Sigmoid colon (tissue), 7 donors: ENCODE data around the gene MTMR2. TPM values are rescaled to one million over a fixed set of nuclear protein-coding genes. Genes with fewer than 3 reads are reported as not detected.

Source experiments
- DNase-seq: peaks from one replicate; pipeline ENCODE4 v3.0.0-alpha.2; 2019
- H3K27ac ChIP-seq, 4 donors: fragments of 200-600 bp; sonication (generic); one replicate each; pipeline ENCODE4 v1.5.1; 2016 to 2019; ENCODE audit warnings: mild to moderate bottlenecking in 1 of 4
- H3K27me3 ChIP-seq, 3 donors: fragments of 200-600 bp; sonication (generic); one replicate each; pipeline ENCODE4 v1.5.1; 2019; ENCODE audit warnings: mild to moderate bottlenecking in 1 of 3
- H3K36me3 ChIP-seq, 4 donors: fragments of 200-600 bp; sonication (generic); one replicate each; pipeline ENCODE4 v1.5.1; 2016 to 2019
- H3K4me1 ChIP-seq, 4 donors: fragments of 200-600 bp; sonication (generic); one replicate each; pipeline ENCODE4 v1.5.1; 2017 to 2019
- H3K4me3 ChIP-seq, 4 donors: fragments of 200-600 bp; sonication (generic); one replicate each; pipeline ENCODE4 v1.5.1; 2017 to 2019; ENCODE audit warnings: mild to moderate bottlenecking in 2 of 4, moderate library complexity in 1 of 4
- H3K9me3 ChIP-seq, 4 donors: fragments of 200-600 bp in 3 of 4; sonication (generic) in 3 of 4; one replicate each; pipeline versions ENCODE4 v1.5.1 to v1.6.1; 2013 to 2019
- EP300 ChIP-seq, 4 donors: sonication (generic); formaldehyde crosslinking; IDR thresholded peaks; one replicate each; pipeline ENCODE4 v1.6.1; 2017; ENCODE audit warnings: antibody characterized with exemption in 4 of 4
- POLR2A ChIP-seq, 2 donors: fragments of 450-650 bp; IDR thresholded peaks; one replicate each; pipeline ENCODE4 v1.6.1; 2016; ENCODE audit warnings: antibody characterized with exemption in 2 of 2, mild to moderate bottlenecking in 2 of 2, moderate library complexity in 2 of 2
- POLR2AphosphoS5 ChIP-seq, 4 donors: sonication (generic); formaldehyde crosslinking; IDR thresholded peaks; one replicate each; pipeline ENCODE4 v1.6.1; 2017; ENCODE audit warnings: antibody characterized with exemption in 4 of 4
- WGBS, 2 donors: extraction: QIAGEN DNeasy Blood & Tissue Kit; methylation state at CpG; one replicate each; pipeline ENCODE4 v1.1.7; 2013; 5-methylcytosine and 5-hydroxymethylcytosine counted together
- intact Hi-C: fragments of 100-400 bp; cut with DNase I; formaldehyde crosslinking; loops from one replicate; pipeline ENCODE4 v1.15.1; 2023
- polyA plus RNA-seq, 3 donors: library from polyadenylated mRNA; stranded (reverse); fragments of 200-250 nt; gene quantifications; one replicate each; pipeline ENCODE4 v1.2.3, GENCODE V29; 2013
- total RNA-seq, 4 donors: library from RNA; depleted of rRNA; stranded (reverse); fragments of >200 nt; gene quantifications; one replicate each; pipeline ENCODE4 v1.1.0, GENCODE V29; 2016
- TF ChIP-seq, protein P1 (sequence below), 4 experiments: fragments of 450-650 bp in 3 of 4; fragments of 200-600 bp in 1 of 4; IDR thresholded peaks; one replicate each; pipeline ENCODE4 v1.5.1; 2016 to 2019; ENCODE audit warnings: antibody characterized with exemption in 4 of 4, mild to moderate bottlenecking in 3 of 4, moderate library complexity in 2 of 4
- donor health status: healthy with polysubstance abuse.
- donor health status: Bipolar disorder and iron deficiency.
- donor health status: healthy.

The MTMR2 gene
- total and polyA plus RNA-seq, 7 donors = 13.9 to 33.7 (median 17.6) TPM

DNA sequence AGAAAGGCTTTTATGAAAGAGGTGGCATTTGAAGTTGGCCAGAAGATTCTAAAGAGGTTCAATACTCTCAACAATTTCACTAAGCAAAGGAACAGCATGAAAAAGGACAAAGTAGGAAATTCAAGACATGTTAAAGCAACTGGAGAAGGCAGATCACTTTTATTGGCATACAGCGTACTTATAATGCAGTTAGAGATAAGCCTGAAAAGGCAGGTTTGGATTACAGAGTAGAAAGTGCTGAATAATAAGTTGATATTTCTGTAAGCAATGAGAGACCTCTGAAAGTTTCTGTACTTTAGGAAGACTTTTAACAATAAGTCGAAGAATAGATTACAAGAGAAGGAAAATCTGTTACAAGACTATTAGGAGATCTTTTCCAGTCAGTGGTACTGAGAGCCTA lies 25.1 kb downstream of the MTMR2 start:
- no peak for DNase-seq
- Histone ChIP-seq H3K36me3 (no peaks in the 10 kb centered on the region), H3K9me3 (no peaks in the 10 kb centered on the region), H3K27me3 (no peaks in the 10 kb centered on the region), H3K4me1 (peaks cover 0 to 6% (median 3%) of the 10 kb centered on the region in 4 donors), H3K27ac (no peak overlapping the region), H3K4me3 (no peak overlapping the region)
- no peak for TF ChIP-seq EP300 (IDR thresholded peaks at IDR 0.05)
- no peak for TF ChIP-seq POLR2A (IDR thresholded peaks at IDR 0.05)
- TF ChIP-seq POLR2AphosphoS5 (IDR thresholded peaks at IDR 0.05) = no peak
- intact Hi-C loops = no loop called here
- 17 to 66% methylated on average over 2 of the region's 2 CpGs for WGBS, 2 donors

DNA sequence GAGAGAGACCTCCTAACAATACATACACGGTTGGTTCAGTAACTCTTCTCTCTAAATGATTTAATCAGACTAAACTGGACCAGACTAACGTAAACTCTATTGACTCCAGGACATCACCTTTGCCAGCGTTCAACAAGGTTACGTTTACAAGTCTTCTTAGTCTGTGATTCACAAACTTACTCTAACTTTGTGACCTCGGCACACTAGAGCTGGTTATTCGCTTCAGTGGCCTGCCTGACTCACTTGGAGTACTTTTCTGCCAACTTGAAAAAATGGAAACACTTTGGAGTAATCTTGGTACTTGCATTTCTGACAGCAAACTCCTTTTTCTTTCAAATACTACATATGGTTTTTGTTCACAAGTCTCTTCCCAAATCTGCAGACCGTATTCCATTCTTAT lies 26.2 kb downstream of the MTMR2 start:
- no peaks in the 10 kb centered on the region for H3K9me3 ChIP-seq
- WGBS, 2 donors = 89 to 92% methylated on average over 7 of the region's 7 CpGs
- H3K36me3 ChIP-seq = no peaks in the 10 kb centered on the region
- DNase-seq = no peak
- H3K27ac ChIP-seq = no peak overlapping the region
- peaks cover 0 to 7% (median 3%) of the 10 kb centered on the region in 4 donors for H3K4me1 ChIP-seq
- intact Hi-C loops = no loop called here
- no peaks in the 10 kb centered on the region for H3K27me3 ChIP-seq
- H3K4me3 ChIP-seq = no peak overlapping the region
- no peak for TF ChIP-seq POLR2AphosphoS5 (IDR thresholded peaks at IDR 0.05)
- TF ChIP-seq EP300 (IDR thresholded peaks at IDR 0.05) = no peak
- TF ChIP-seq, protein P1, sequence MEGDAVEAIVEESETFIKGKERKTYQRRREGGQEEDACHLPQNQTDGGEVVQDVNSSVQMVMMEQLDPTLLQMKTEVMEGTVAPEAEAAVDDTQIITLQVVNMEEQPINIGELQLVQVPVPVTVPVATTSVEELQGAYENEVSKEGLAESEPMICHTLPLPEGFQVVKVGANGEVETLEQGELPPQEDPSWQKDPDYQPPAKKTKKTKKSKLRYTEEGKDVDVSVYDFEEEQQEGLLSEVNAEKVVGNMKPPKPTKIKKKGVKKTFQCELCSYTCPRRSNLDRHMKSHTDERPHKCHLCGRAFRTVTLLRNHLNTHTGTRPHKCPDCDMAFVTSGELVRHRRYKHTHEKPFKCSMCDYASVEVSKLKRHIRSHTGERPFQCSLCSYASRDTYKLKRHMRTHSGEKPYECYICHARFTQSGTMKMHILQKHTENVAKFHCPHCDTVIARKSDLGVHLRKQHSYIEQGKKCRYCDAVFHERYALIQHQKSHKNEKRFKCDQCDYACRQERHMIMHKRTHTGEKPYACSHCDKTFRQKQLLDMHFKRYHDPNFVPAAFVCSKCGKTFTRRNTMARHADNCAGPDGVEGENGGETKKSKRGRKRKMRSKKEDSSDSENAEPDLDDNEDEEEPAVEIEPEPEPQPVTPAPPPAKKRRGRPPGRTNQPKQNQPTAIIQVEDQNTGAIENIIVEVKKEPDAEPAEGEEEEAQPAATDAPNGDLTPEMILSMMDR (IDR thresholded peaks at IDR 0.05) = no peak
- TF ChIP-seq POLR2A (IDR thresholded peaks at IDR 0.05) = no peak

DNA sequence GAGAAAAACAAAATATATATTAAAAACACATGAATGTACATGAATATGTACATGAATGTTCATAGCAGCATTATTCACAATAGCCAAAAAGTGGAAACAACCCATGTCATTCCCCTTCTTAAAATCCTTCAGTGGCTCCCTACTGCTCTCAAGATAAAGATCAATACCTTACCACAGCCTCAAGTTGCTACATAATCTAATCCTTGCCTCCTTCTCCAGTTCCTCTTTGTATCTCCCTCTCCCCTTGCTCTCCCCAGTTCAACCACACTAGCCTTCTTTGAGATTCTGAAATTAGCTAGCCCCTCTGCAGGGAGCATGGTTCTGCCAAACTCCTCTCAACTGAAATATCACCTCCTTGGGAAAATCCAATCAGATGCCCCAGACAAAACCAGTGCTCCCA lies 28.1 kb downstream of the MTMR2 start:
- Histone ChIP-seq H3K27ac (no peak overlapping the region), H3K9me3 (no peaks in the 10 kb centered on the region), H3K36me3 (no peaks in the 10 kb centered on the region), H3K4me1 (peaks cover 0 to 20% (median 6%) of the 10 kb centered on the region in 4 donors), H3K4me3 (no peak overlapping the region), H3K27me3 (no peaks in the 10 kb centered on the region)
- no peak for DNase-seq
- intact Hi-C loops = no loop called here
- TF ChIP-seq POLR2AphosphoS5 (IDR thresholded peaks at IDR 0.05) (no peak), EP300 (IDR thresholded peaks at IDR 0.05) (no peak), POLR2A (IDR thresholded peaks at IDR 0.05) (no peak)
- TF ChIP-seq, protein P1 (IDR thresholded peaks at IDR 0.05) = no peak

DNA sequence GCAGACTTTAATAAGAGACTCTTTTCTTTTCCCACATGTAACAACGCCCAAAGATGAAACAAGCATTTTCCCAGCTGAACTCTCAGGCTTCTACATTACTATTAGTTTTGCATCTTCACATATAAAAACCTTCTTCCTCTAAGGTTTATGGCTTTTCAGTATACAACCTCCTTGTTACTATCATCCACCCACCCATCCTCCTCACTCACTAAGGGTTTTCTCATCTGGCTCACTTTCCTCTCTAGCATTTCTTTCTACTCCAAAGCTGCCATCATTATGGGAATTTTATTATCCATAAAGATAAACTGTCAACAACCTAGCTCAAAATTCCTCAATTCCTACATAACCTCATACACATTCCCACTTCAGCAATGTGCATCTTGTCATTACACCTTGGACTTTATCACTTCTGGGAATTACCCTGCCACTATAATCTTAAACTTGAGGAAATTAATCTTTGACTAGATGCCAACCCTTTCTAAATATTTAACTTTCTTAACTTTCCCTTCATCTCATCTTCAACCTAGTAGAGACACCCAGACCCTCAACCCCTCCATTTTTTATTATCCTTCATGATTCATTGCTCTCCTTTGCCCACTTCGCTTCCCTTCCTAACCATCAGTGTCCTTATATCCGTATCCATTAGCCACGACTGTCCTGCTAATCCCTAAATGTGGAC lies 30.9 kb downstream of the MTMR2 start:
- intact Hi-C loops = no loop called here

DNA sequence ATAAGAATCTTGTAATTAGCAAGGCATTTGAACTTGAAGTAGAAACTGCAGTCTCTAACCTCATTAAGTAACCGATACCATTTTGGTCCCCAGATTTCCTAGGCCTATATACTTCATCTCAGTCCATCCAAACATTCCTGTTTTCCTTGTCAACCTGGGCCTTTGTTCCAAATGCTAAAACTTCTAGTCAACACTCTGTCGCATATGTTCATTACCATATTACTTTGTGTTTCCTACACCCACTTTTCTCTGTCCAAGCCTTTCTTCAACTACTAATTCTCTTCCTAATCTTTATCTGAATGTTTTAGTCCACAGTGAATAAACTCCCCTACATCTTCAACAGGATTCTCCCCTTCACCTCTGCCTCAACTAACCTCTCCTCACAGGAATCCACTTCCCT lies 31.4 kb downstream of the MTMR2 start:
- no peak for DNase-seq
- no peak for TF ChIP-seq EP300 (IDR thresholded peaks at IDR 0.05)
- TF ChIP-seq, protein P1 (IDR thresholded peaks at IDR 0.05) = no peak
- TF ChIP-seq POLR2AphosphoS5 (IDR thresholded peaks at IDR 0.05) = no peak
- TF ChIP-seq POLR2A (IDR thresholded peaks at IDR 0.05) = no peak
- Histone ChIP-seq H3K27ac (no peak overlapping the region), H3K36me3 (peaks cover 0 to 2% (median 0%) of the 10 kb centered on the region in 4 donors), H3K4me1 (peaks cover 0 to 20% (median 6%) of the 10 kb centered on the region in 4 donors), H3K4me3 (no peak overlapping the region), H3K27me3 (no peaks in the 10 kb centered on the region), H3K9me3 (no peaks in the 10 kb centered on the region)
- intact Hi-C loops = no loop called here
- 81 to 83% methylated on average over 2 of the region's 2 CpGs for WGBS, 2 donors

More for the DNA sequence above, 30.9 kb downstream of the MTMR2 start:
- Histone ChIP-seq H3K9me3 (no peaks in the 10 kb centered on the region), H3K4me1 (peaks cover 0 to 20% (median 6%) of the 10 kb centered on the region in 4 donors), H3K27me3 (no peaks in the 10 kb centered on the region), H3K4me3 (no peak overlapping the region), H3K36me3 (no peaks in the 10 kb centered on the region), H3K27ac (no peak overlapping the region)
- WGBS, 2 donors = 29 to 72% methylated on average over 4 of the region's 4 CpGs
- TF ChIP-seq, protein P1 (IDR thresholded peaks at IDR 0.05) = no peak
- TF ChIP-seq POLR2A (IDR thresholded peaks at IDR 0.05) = no peak
- no peak for TF ChIP-seq POLR2AphosphoS5 (IDR thresholded peaks at IDR 0.05)
- no peak for TF ChIP-seq EP300 (IDR thresholded peaks at IDR 0.05)
- no peak for DNase-seq
